ENCODE measurements around the gene TICAM2. TPM values are rescaled to one million over a fixed set of nuclear protein-coding genes. Genes with fewer than 3 reads are reported as not detected.

TICAM2 gene
- total and polyA plus RNA-seq, 2 of the 8 experiments (the other 6 are each of a cell fraction or from before 2014, with no cell fraction given), result 0.02 TPM; not detected in 1

DNA sequence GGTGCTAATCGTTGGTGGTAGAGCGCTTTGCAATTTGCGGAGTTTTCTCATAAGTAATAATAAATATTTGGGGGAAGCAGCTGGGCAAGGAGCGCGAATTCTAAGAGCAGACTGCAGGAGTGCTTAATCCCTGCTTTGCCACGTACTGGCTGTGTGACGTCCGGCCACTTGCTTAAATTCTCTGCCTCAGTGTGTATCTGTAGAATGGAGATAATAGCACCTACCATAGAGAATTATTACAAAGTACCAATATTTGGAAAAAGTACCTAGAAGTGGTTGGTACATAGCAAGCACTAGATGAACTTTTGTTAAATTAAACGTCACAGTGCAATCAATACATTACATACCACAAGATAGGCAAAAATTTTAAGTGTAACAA, 24.2 kb upstream of the TICAM2 start:
- Histone ChIP-seq H3K4me3 (ENCODE audit: extremely low read depth in 1 of 4, insufficient read depth in 2 of 4, low read depth in 3 of 4, low read length in 4 of 4) (peak overlapping the region; percentile 86 to 96 (median 94)), H2BK5ac (ENCODE audit: low read depth, low read length) (no peak overlapping the region), H3K56ac (replicated peaks; ENCODE audit: insufficient read length, low read depth, low read length) (no peak overlapping the region), H2BK120ac (replicated peaks; ENCODE audit: low read depth, low read length) (no peak overlapping the region), H4K20me1 (replicated peaks in 1 of 2; ENCODE audit: control insufficient read depth in 1 of 2, insufficient read depth in 2 of 2, low read length in 2 of 2) (peaks cover 2 to 8% of the 10 kb centered on the region in 2 experiments), H2AFZ (ENCODE audit: low read length) (peak overlapping the region; percentile 82; the same call in 1 of the 2 replicates), H3K27ac (ENCODE audit: low read depth, low read length) (no peak overlapping the region), H3K4me2 (ENCODE audit: insufficient read depth in 1 of 2, low read depth in 2 of 2, low read length in 2 of 2) (peak overlapping the region; percentile 66 to 86), H2BK15ac (ENCODE audit: low read length) (no peak overlapping the region), H3K23me2 (ENCODE audit: low read depth, low read length) (peaks cover 6% of the 10 kb centered on the region; the same call in 1 of the 2 replicates), H3K9me3 (ENCODE audit: insufficient read depth in 2 of 2, low read depth in 1 of 2, low read length in 1 of 2) (no peaks in the 10 kb centered on the region), H3K36me3 (ENCODE audit: control insufficient read depth in 2 of 4, insufficient read depth in 4 of 4, low read length in 3 of 4) (peaks cover 0 to 2% (median 0%) of the 10 kb centered on the region in 4 experiments; a peak in 1 of 8 replicates), H2AK5ac (ENCODE audit: low read depth, low read length) (no peak overlapping the region), H3K18ac (ENCODE audit: extremely low read depth, low read length) (no peak overlapping the region), H3K27me3 (replicated peaks in 1 of 4; ENCODE audit: control insufficient read depth in 3 of 4, extremely low read depth in 1 of 4, insufficient read depth in 3 of 4, low read length in 3 of 4) (no peaks in the 10 kb centered on the region), H3K14ac (ENCODE audit: insufficient read length) (no peak overlapping the region), H3K4ac (replicated peaks; ENCODE audit: insufficient read length, low read depth, low read length) (no peak overlapping the region), H2BK20ac (ENCODE audit: low read length) (no peak overlapping the region), H3K23ac (ENCODE audit: insufficient read length) (no peak overlapping the region), H2BK12ac (ENCODE audit: low read depth, low read length) (no peak overlapping the region), H4K5ac (ENCODE audit: insufficient read length, low read depth, low read length) (no peak overlapping the region), H3K4me1 (replicated peaks in 1 of 4; ENCODE audit: control insufficient read depth in 3 of 4, insufficient read depth in 4 of 4, low read length in 3 of 4) (no peaks in the 10 kb centered on the region; a peak in 2 of 7 replicates), H4K91ac (replicated peaks; ENCODE audit: insufficient read length, low read length) (no peak overlapping the region), H3K79me1 (ENCODE audit: low read depth, low read length) (peaks cover 2% of the 10 kb centered on the region; the same call in 1 of the 2 replicates), H4K8ac (ENCODE audit: extremely low read depth, insufficient read depth, low read length) (no peak overlapping the region), H3K79me2 (ENCODE audit: control insufficient read depth in 1 of 2, insufficient read depth in 2 of 2, low read length in 2 of 2) (peaks cover 7 to 49% of the 10 kb centered on the region in 2 experiments), H3K9ac (replicated peaks in 1 of 4; ENCODE audit: extremely low read depth in 1 of 4, low read depth in 3 of 4, low read length in 3 of 4) (peak overlapping the region in 1 of 4 experiments; percentile 50; a peak in 1 of 7 replicates)
- DNase-seq (ENCODE audit: low read depth in 1 of 2, low spot score in 2 of 2), result no peak
- FAIRE-seq, result no peak
- TF ChIP-seq ATF3 (IDR thresholded peaks at IDR 0.05; ENCODE audit: insufficient read depth, low read depth, low read length) (no peak), FOSL1 (IDR thresholded peaks at IDR 0.05; ENCODE audit: insufficient read depth, low read depth, low read length) (no peak), KDM4A (IDR thresholded peaks at IDR 0.05; ENCODE audit: low read depth, low read length, severe bottlenecking) (no peak), KDM5A (IDR thresholded peaks at IDR 0.05; ENCODE audit: low read length) (no peak), ASH2L (IDR thresholded peaks at IDR 0.05; ENCODE audit: low read length) (no peak), TEAD4 (IDR thresholded peaks at IDR 0.05; ENCODE audit: low read depth, low read length) (no peak)
- POLR2A ChIA-PET (ENCODE audit: partially characterized antibody), result interaction anchor here (2.3 kb wide), 1 partner anchor 214 kb away, joined by 11 read pairs; the partner anchor contains the start of genes AP3S1 and ATG12
- CTCF ChIA-PET (ENCODE audit: partially characterized antibody), result interaction anchor here (1.0 kb wide), 1 partner anchor 445 kb away, joined by 3 read pairs; no protein-coding TSS in a partner anchor
- WGBS, 2 experiments (ENCODE audit: extremely low coverage in 1 of 2, insufficient coverage in 1 of 2, insufficient read length in 1 of 2, insufficient replicate concordance in 2 of 2, low coverage in 1 of 2, low lambda C conversion rate in 2 of 2, missing lambda C conversion rate in 1 of 2), result 7% methylated on average over 9 of the region's 9 CpGs; no CpG with 5 or more reads in 1 of the 2 experiments

Measured in H1 (cell line).